GM18868 (cell line): ENCODE results near the gene ARHGAP26.
A peak's percentile ranks its signal among the peaks of the same experiment; 100 is the strongest.

ENCODE experiments used
- ATAC-seq: cut with Tn5 transposase; IDR thresholded peaks from one replicate; pipeline ENCODE4 v1.9.1; 2021; ENCODE audit warnings: mild to moderate bottlenecking, moderate library complexity; ENCODE audit not compliant: unreplicated experiment

Gene ARHGAP26

GRCh38 chr5:142828797-142829535, 58.8 kb downstream of the ARHGAP26 start:
- no peak for ATAC-seq

GRCh38 chr5:142829801-142830220, 59.6 kb downstream of the ARHGAP26 start:
- no peak for ATAC-seq

DNA sequence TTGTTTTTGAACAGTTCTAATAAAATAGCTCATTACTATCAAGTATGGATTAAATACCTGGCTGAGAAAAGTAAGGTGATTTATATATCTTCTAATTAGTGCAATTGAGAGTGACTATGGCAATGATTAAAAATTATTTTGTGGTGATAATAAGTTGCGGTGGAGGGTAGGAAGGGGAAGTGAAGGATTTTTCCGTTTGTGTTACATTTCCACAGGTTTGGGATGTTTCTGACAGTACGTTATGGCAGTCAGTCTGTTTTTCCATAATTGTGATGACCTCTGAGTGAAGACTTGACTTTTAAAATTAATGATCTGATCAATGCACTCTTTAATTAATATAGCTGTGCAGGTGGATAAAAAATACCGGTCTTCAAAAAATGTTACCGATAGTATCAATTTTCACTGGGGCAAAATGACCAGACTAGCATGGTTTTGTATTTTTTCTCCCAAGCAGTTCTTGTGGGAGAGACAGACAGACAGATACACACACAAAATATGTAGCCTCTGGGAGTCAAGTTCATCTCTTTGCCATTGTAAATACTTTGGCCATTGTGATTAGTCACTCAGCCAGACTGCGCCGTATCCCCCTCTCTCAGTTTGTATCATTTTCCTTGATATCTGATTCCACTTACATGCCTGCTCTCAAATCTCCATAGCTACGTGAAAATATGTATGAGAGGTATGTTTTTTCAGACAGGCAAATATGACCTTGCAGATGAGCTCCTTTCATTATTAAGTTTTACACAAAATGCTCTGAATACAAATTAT, 60.2 kb downstream of the ARHGAP26 start:
- ATAC-seq = no peak

DNA sequence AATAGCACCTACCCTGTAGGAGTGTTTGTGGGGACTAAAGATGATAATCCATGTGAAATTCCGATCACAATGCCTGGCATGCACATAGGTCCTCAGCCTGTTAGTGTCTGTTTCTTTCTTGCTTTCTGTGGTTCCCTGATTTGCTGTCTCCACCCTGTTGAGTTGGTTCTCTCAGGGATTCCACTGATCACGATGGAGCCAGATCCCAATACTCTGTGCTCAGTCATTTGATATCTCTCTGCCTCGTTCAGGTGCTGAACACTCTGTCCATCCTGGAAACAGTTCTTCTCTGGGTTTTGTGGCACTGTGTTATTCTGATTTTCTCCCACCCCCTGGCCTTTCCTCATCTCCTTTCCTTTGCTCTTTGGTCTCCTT, 60.8 kb downstream of the ARHGAP26 start:
- no peak for ATAC-seq

DNA sequence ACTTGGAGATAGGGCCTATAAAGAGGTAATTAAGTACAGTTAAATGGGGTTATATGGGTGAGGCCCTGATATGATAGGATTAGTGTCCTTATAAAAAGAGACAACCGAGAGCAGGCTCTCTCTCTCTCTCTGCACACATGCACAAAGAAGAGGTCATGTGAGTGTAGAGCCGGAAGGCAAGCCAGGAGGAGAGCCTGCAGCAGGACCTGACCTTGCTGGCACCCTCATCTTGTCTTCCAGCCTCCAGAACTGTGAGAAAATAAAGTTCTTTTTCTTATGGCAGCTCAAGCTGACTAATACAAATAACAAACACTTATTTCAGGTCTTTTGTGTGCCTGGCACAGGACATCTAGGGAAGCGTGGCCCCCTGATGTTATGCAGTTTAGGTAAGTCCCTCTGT, 62.1 kb downstream of the ARHGAP26 start:
- ATAC-seq = no peak

GRCh38 chr5:142833517-142834449, 63.6 kb downstream of the ARHGAP26 start:
- no peak for ATAC-seq

DNA sequence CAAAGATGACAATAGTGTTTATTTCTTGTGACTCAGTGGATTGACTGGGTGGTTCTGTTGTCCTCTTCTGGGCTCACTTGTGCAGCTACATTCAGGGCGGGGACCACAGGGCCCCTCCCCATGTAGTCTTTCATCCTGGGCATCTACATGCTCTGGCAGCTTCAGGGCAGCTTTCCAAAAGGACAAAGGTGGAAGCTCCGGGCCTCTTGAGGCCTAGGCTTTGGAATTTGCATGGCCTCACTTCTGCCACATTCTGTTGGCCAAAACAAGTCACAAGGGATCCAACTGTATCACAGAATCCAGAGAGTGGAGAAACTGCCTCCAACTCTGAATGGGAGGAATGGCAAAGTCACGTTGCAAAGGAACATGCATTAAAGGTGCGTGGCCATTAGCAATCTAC, 64.3 kb downstream of the ARHGAP26 start:
- ATAC-seq = no peak

DNA sequence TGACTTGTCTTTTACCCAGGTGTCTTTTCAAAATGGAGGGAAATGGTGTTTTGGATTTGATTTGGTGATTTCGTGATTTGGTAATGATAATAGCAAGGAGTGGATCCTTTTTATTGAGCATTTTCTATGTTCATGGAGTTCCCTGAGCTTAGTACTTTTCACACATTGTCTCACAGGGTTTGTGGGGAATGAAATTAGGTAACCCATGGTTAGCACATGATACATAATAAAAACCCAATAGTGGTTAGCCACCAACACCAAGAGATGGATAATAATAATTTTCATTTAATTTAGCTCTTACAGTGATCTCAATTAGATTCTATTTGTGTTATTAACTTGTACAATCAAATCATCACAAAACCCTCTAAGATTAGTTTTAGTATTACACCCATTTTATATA, 65.4 kb downstream of the ARHGAP26 start:
- ATAC-seq = no peak

DNA sequence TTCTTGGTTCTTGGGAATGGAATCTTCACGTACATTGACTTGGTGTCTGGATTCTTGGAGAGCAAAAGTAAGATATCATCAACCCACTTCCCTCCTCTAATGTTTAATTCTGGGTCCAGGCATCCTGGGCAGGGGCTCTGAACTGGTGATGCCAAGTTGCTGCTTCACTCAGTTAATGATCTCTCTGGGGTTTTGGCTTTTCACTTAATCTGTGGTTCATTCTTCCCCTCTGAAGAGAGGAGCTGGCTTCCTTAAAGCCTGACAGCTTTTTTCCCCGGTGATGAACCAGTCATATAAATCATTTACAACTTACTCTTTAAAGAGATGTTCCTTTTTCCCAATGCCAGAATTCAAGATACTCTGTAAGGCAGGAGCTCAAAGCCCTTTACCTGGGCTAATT, 65.9 kb downstream of the ARHGAP26 start:
- no peak for ATAC-seq

- ATAC-seq = no peak
Measured at GRCh38 chr5:142837081-142837725, 67.0 kb downstream of the ARHGAP26 start.

GRCh38 chr5:142838845-142839244, 68.7 kb downstream of the ARHGAP26 start:
- no peak for ATAC-seq

- ATAC-seq = no peak
Measured at GRCh38 chr5:142839711-142840346, 69.7 kb downstream of the ARHGAP26 start.

GRCh38 chr5:142840575-142840974, 70.4 kb downstream of the ARHGAP26 start:
- ATAC-seq = no peak

DNA sequence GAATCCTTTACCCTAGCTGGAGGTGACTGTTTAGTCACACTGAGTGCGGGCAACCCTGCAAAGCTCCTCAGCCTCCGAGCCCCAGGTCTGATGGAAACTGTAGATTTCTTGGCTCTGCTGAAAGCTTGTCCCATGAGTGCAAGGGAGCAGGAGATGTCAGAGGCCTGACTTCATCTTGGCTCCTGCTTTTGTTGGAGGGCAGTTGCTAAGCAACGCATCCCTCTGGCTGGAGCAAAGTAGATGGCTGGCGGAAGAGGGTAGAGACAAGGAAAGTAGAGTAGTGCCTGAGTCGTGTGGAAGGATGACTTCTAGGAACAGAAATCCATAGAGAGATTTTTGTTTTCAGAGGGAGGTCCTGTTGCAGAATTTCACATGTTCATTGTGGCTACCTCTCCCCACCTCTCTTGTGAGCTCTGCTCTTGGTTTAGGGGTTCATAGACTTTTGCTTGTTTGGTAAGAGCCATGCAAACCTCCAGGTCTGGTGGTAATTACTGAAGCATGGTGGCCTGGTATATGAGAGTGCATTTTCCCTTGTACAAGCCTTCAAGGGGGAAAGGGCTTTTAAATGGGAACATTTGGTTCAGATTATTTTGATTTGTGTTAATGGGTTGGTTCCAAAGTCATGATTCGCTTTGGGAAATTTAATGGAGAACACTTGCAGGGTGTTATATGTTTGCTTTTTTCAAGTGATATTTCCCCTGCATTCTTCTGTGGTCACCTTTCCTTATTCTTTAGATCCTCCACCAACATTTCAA, 71.5 kb downstream of the ARHGAP26 start:
- ATAC-seq = no peak

GRCh38 chr5:142842994-142843905, 73.1 kb downstream of the ARHGAP26 start:
- no peak for ATAC-seq

DNA sequence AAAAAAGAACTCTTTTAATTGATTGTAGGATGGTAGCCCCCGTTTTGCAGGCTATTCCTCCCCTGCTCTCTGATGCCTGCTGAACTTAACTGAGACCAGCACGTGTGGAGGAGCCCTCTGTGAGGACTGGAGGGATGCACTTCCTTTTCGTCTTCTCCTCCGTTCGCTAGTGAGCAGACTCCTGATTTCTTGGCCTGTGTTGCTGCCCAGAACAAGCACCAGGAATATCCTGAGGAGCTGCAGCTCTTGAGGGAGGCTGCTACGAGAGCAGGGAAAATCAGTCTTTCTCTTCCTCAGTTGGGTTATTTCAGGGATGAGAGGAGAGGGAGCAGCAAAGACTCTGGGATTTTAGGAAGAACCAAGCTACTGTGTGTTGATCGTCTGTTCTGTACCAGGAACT, 74.7 kb downstream of the ARHGAP26 start:
- no peak for ATAC-seq

- peak; percentile 44 for ATAC-seq
Measured at GRCh38 chr5:142845402-142845921, 75.3 kb downstream of the ARHGAP26 start.

DNA sequence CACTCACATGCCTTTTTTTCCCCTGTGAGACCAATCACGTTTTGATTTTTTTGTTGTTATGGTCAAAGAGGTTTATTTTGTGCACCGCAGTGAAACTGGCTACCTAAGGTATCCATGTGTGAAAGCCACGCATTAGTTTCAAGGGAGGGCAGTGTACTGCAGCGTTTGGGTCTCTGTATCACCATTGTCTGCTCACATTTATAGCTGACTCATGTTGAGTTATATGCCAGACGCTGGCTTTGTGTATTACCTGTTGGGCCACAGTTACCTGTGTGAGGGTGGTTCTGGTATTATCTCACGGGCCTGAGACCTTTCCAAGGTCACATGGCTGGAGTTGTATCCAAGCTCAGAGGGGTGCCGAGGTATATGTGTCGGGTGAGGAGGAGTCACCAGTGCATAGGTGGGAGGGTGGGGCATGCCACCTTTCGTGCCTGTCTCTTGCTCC, 75.8 kb downstream of the ARHGAP26 start:
- ATAC-seq = peak; percentile 58
